Measurements from ENCODE around the gene ATP9B.

DNA sequence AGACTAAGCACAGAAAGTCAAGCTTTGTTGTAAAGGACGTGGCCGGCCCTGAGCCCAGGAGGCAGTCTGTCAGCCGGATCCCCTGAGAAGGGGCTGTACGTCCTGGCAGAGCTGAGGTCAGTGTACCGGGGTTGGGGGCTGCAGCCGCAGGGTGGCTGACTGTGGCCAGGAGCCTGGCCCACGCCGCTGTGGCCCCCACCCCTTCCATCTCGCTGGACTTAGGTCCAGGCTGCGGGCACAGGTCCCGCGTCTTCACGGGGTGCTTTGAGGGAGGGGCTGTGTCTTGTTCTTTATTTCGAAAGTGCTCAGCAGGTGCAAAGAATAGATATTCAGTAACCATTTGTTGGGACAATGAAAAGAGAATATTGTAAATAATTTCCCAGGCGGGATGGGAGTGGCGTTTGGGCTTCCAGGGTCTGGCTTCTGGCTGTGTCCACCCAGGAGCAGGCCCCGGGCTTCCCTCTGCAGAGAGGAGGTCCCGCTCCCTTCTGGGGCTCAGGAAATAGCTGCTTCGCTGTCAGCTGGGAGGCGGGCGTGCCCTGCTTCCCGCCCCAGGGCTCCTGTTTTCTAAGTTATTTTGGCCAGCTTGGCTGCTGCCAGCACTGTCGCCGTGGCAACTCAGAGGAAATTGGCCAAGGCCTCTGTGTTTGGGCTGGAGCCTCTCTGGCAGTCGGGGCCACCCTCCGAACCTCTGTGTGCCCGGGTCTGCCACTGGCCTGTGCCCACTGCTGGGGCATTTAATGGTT is 334.0 kb downstream of the ATP9B start:
- TF ChIP-seq POLR2A (IDR thresholded peaks at IDR 0.05; ENCODE audit: low read length), result peak; percentile 29
- TF ChIP-seq GATA1 (IDR thresholded peaks at IDR 0.05; ENCODE audit: low read depth, low read length), result no peak
